HG03064 (cell line): ENCODE data around the gene FOXJ1.
"Not testable (repeated sequence)": the region's sequence is repeated elsewhere in the genome, so short reads cannot be mapped to it uniquely, and the experiment has no call there.

ENCODE experiments used
- ATAC-seq: cut with Tn5 transposase; IDR thresholded peaks from one replicate; pipeline ENCODE4 v1.9.1; 2021; ENCODE audit warnings: low read depth; ENCODE audit not compliant: unreplicated experiment

The FOXJ1 gene

GRCh38 chr17:76141212-76142038 lies at the start of gene FOXJ1:
Gene FOXJ1, minus strand, starts transcription at chr17:76141245. Its CDS starts 850 bp downstream, at chr17:76140395.
- peak; percentile 54 for ATAC-seq

- ATAC-seq: no peak
These were observed 48.7 kb upstream of the FOXJ1 start for GRCh38 chr17:76189741-76190140.

- ATAC-seq: no peak
These were observed 48.2 kb upstream of the FOXJ1 start for GRCh38 chr17:76189247-76189646.

- ATAC-seq: no peak
These were observed 47.4 kb upstream of the FOXJ1 start for GRCh38 chr17:76188213-76189016.

GRCh38 chr17:76186774-76187173 lies 45.7 kb upstream of the FOXJ1 start:
- ATAC-seq: not testable (repeated sequence)

- no peak for ATAC-seq
These were observed 43.2 kb upstream of the FOXJ1 start for GRCh38 chr17:76184290-76184689.

GRCh38 chr17:76182016-76182764 lies 41.1 kb upstream of the FOXJ1 start:
- ATAC-seq: no peak

GRCh38 chr17:76179496-76180467 lies 38.7 kb upstream of the FOXJ1 start:
- no peak for ATAC-seq

- no peak for ATAC-seq
These were observed 37.1 kb upstream of the FOXJ1 start for GRCh38 chr17:76178124-76178523.

- no peak for ATAC-seq
These were observed 35.9 kb upstream of the FOXJ1 start for GRCh38 chr17:76176701-76177574.

- ATAC-seq: no peak
These were observed 33.0 kb upstream of the FOXJ1 start for GRCh38 chr17:76174037-76174436.

- no peak for ATAC-seq
These were observed 32.4 kb upstream of the FOXJ1 start for GRCh38 chr17:76173474-76173873.

- ATAC-seq: no peak
These were observed 30.7 kb upstream of the FOXJ1 start for GRCh38 chr17:76171706-76172105.

- ATAC-seq: no peak
These were observed 29.1 kb upstream of the FOXJ1 start for GRCh38 chr17:76170114-76170513.

- ATAC-seq: no peak
These were observed 25.9 kb upstream of the FOXJ1 start for GRCh38 chr17:76166906-76167305.

- ATAC-seq: no peak
These were observed 25.1 kb upstream of the FOXJ1 start for GRCh38 chr17:76166168-76166567.

- ATAC-seq: no peak
These were observed 23.3 kb upstream of the FOXJ1 start for GRCh38 chr17:76164331-76164730.

GRCh38 chr17:76163919-76164318 lies 22.9 kb upstream of the FOXJ1 start:
- ATAC-seq: no peak
